Amniotic epithelial cell (primary cell): ENCODE results near the gene SLC19A1.
A peak's percentile ranks its signal among the peaks of the same experiment; 100 is the strongest.

ENCODE experiments used
- DNase-seq: peaks from one replicate; pipeline ENCODE4 v3.0.0-alpha.2; 2010; ENCODE audit warnings: low read depth

The SLC19A1 gene

DNA sequence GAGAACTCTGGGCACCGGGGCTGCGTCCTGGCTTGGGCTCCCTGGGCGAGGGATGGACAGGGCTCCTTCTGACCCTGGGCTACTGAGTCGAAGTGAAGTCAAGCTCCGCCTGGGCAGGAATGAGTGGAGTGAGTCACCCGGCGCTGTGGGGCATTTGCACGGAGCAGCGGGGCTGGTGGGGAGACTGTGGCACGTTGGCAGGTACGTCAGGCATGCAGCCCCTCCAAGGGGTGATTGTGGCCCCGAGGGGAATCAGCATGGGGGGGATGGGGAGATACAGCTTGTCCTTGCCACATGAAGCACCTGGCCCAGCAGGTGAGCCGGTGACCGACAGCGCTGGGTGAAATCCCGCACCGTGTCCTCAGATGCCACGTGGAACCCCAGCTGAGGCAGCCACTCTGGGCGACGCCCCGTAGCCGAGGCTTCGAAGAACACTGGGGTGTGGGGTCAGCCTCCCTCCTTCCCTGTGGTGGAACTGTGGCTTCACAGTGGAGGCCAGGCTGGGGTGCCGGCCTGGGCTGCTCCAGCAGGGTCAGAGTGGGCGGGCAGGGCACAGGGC is 74.9 kb downstream of the SLC19A1 start:
- no peak for DNase-seq

GRCh38 chr21:45466330-45467220 is 75.7 kb downstream of the SLC19A1 start:
- no peak for DNase-seq

GRCh38 chr21:45465611-45466329 is 76.5 kb downstream of the SLC19A1 start:
- no peak for DNase-seq

- no peak for DNase-seq
Measured at GRCh38 chr21:45465105-45465504, 77.1 kb downstream of the SLC19A1 start.

- no peak for DNase-seq
Measured at GRCh38 chr21:45464309-45464708, 77.9 kb downstream of the SLC19A1 start.

- DNase-seq, result no peak
Measured at GRCh38 chr21:45463871-45464270, 78.4 kb downstream of the SLC19A1 start.

DNA sequence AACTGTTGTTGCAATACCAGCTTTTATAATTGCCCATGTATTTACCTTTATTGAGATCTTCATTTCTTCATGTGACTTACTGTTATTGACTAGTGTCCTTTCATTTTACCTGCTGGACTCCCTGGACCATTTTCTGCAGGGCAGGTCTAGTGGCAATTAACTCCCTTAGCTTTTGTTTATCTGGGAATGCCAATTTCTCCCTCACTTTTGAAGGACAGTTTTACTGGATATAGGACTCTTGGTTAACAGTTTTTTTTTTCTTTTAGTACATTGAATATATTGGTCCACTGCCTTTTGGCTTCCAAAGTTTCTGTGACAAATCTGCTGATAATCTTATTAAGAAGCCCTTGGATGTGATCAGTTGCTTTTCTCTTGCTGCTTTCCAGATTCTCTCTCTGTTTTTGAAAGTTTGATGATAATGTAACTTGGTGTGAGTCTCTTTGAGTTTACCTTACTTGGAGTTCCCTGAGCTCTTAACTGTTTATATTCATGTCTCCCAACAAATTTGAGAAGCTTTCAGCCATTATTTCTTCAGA is 80.4 kb downstream of the SLC19A1 start:
- DNase-seq, result no peak

- DNase-seq, result no peak
Measured at GRCh38 chr21:45461369-45461750, 80.9 kb downstream of the SLC19A1 start.

- DNase-seq, result peak; percentile 98
Measured at GRCh38 chr21:45460611-45461368, 81.5 kb downstream of the SLC19A1 start.

- DNase-seq, result no peak
Measured at GRCh38 chr21:45460011-45460565, 82.2 kb downstream of the SLC19A1 start.

- no peak for DNase-seq
Measured at GRCh38 chr21:45459171-45460010, 82.8 kb downstream of the SLC19A1 start.

DNA sequence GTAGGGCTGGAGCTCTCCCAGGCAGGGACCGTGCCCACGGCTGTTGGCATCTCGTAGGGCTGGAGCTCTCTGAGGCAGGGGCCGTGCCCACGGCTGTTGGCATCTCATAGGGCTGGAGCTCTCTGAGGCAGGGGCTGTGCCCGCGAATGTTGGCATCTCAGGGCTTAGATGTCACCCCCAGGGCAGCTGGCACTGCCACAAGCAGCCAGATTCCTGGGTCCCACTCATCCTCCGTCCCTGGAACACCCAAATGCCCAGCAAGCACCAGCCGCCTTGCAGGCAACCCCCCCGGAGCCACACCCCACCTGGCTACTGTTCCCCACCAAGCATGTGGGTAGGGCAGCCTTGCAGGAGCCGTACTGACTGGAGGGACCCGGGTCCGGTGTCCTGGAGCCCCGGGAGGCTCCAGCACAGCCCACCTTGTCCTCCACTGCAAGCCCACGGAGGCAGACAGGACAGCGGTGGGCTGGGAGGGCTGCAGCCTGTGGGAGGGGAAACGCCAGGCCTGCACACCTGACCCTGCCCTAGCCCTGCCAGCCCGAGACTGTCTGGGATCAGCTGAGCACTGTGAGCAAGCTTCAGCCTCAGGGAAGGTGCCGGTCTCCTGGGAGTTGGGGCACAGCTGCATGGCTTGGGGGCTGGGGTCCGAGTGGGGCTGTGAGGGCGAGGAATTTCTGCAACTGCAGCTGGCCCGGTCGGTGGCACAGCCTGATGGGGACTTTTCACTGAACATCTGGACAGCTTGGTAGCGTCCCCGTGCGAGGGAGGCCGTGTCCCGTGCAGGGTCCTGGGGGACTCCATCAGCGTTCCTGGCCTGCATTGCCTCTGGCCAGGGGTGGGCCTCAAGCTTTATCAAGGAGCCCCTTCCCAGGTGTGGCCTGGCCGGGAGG is 83.7 kb downstream of the SLC19A1 start:
- no peak for DNase-seq

- DNase-seq, result no peak
Measured at GRCh38 chr21:45457832-45458172, 84.4 kb downstream of the SLC19A1 start.

GRCh38 chr21:45457161-45457831 is 84.9 kb downstream of the SLC19A1 start:
- DNase-seq, result no peak

GRCh38 chr21:45456584-45457160 is 85.6 kb downstream of the SLC19A1 start:
- no peak for DNase-seq

- DNase-seq, result no peak
Measured at GRCh38 chr21:45455674-45456583, 86.3 kb downstream of the SLC19A1 start.

GRCh38 chr21:45454926-45455673 is 87.1 kb downstream of the SLC19A1 start:
- peak; percentile 48 for DNase-seq
